ENCODE results near the gene NOX5. TPM values are rescaled to one million over a fixed set of nuclear protein-coding genes. Genes with fewer than 3 reads are reported as not detected.

Gene NOX5
- total and polyA plus RNA-seq, 2 donors (not counting 1 experiment from before 2014, with no cell fraction given), result 0.01 to 0.05 TPM

DNA sequence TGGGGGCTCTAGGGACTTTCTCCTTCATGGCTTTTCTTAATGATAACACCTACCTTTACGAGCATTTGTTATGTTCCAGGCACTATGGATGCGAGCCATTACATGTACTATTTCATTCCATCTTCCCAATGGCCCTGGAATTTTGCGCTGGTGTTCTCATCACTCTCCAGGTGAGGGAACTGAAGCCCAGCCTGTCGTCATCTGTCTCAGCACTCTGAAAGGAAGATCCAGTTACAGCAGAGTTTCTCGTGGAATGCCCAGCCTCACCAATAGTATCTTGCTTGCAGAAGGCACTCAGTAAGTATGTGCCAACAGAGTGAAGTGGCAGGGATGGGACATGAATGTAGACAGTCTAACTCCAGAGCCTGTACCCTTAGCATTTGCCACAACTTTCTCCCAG lies 56.8 kb downstream of the NOX5 start:
- no peak overlapping the region for H3K27ac ChIP-seq (ENCODE audit: low read length in 2 of 2)
- H4K20me1 ChIP-seq (ENCODE audit: control insufficient read depth, insufficient read depth, low read length, poor library complexity, severe bottlenecking), result no peaks in the 10 kb centered on the region
- no peak for DNase-seq
- peaks cover 0 to 27% (median 13%) of the 10 kb centered on the region in 4 experiments for H3K27me3 ChIP-seq (replicated peaks in 1 of 4; ENCODE audit: control extremely low read depth in 1 of 4, control insufficient read depth in 3 of 4, insufficient read depth in 4 of 4, low read length in 3 of 4)
- ChIA-PET POLR2A (no interaction called here), CTCF (no interaction called here)
- ATAC-seq (ENCODE audit: low read depth), result no peak
- 91% methylated on average over 5 of the region's 5 CpGs for WGBS (ENCODE audit: insufficient coverage)
- no peak overlapping the region for H2AFZ ChIP-seq (ENCODE audit: insufficient read depth, low read depth, low read length, poor library complexity, severe bottlenecking)
- H3K4me1 ChIP-seq (ENCODE audit: control insufficient read depth in 2 of 2, insufficient read depth in 2 of 2, low read length in 2 of 2), result peaks cover 0 to 4% of the 10 kb centered on the region in 2 donors
- no peaks in the 10 kb centered on the region for H3K9me3 Mint-ChIP-seq (ENCODE audit: insufficient read depth)
- no peak overlapping the region for H3K4me3 Mint-ChIP-seq
- peaks cover 66% of the 10 kb centered on the region for H3K27me3 Mint-ChIP-seq
- no peak overlapping the region for H3K27ac Mint-ChIP-seq
- TF ChIP-seq EZH2 (IDR thresholded peaks at IDR 0.05; ENCODE audit: borderline replicate concordance, insufficient read depth, low read depth, low read length, poor library complexity, severe bottlenecking), result no peak
- H3K9ac ChIP-seq (ENCODE audit: low read length), result no peak overlapping the region
- no peak overlapping the region for H3K4me2 ChIP-seq (replicated peaks; ENCODE audit: low read depth, low read length, poor library complexity, severe bottlenecking)
- H3K79me2 ChIP-seq (ENCODE audit: control insufficient read depth, insufficient read depth, low read length), result no peaks in the 10 kb centered on the region
- peaks cover 0 to 4% (median 1%) of the 10 kb centered on the region in 3 donors for H3K9me3 ChIP-seq (ENCODE audit: control extremely low read depth in 1 of 3, control insufficient read depth in 2 of 3, insufficient read depth in 1 of 3, low read length in 2 of 3)
- no peaks in the 10 kb centered on the region for H3K36me3 ChIP-seq (replicated peaks in 1 of 2; ENCODE audit: control extremely low read depth in 1 of 2, control insufficient read depth in 1 of 2, extremely low read depth in 1 of 2, insufficient read depth in 2 of 2, low read length in 1 of 2)
- intact Hi-C loops (cut with micrococcal nuclease), result no loop called here
- no peak overlapping the region for H3K4me3 ChIP-seq (ENCODE audit: control extremely low read depth in 1 of 5, extremely low read depth in 1 of 5, insufficient read depth in 1 of 5, low read depth in 2 of 5, low read length in 4 of 5)
- peaks cover 4% of the 10 kb centered on the region for H3K4me1 Mint-ChIP-seq

DNA sequence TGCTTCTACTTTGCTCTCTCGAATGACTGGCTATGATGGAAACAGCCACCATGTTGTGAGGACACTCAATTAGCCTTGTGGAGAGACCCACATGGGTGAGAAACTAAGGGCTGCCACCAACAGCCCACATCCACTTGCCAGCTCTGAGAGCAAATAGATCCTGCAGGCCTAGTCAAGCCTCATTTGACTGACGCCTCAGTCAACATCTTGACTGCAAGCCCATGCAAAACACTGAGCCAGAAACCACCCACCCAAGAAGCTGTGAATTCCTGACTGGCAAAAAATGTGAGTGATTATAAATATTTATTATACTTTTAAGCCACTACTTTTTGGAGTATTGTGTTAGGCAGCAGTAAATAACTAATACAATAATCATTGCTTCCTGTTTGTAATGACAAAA lies 58.4 kb downstream of the NOX5 start:
- Mint-ChIP-seq H3K9me3 (ENCODE audit: insufficient read depth) (no peaks in the 10 kb centered on the region), H3K4me3 (no peak overlapping the region), H3K27ac (no peak overlapping the region), H3K4me1 (peaks cover 4% of the 10 kb centered on the region), H3K27me3 (peaks cover 63% of the 10 kb centered on the region)
- H3K9me3 ChIP-seq (ENCODE audit: control extremely low read depth in 1 of 3, control insufficient read depth in 2 of 3, insufficient read depth in 1 of 3, low read length in 2 of 3), result peaks cover 0 to 4% (median 1%) of the 10 kb centered on the region in 3 donors
- 87% methylated on average over 1 of the region's 2 CpGs for WGBS (ENCODE audit: insufficient coverage)
- no peak for ATAC-seq (ENCODE audit: low read depth)
- H3K27ac ChIP-seq (ENCODE audit: low read length in 2 of 2), result no peak overlapping the region
- H3K79me2 ChIP-seq (ENCODE audit: control insufficient read depth, insufficient read depth, low read length), result no peaks in the 10 kb centered on the region
- H3K36me3 ChIP-seq (replicated peaks in 1 of 2; ENCODE audit: control extremely low read depth in 1 of 2, control insufficient read depth in 1 of 2, extremely low read depth in 1 of 2, insufficient read depth in 2 of 2, low read length in 1 of 2), result no peaks in the 10 kb centered on the region
- peaks cover 0 to 28% (median 14%) of the 10 kb centered on the region in 4 experiments for H3K27me3 ChIP-seq (replicated peaks in 1 of 4; ENCODE audit: control extremely low read depth in 1 of 4, control insufficient read depth in 3 of 4, insufficient read depth in 4 of 4, low read length in 3 of 4)
- H3K4me2 ChIP-seq (replicated peaks; ENCODE audit: low read depth, low read length, poor library complexity, severe bottlenecking), result no peak overlapping the region
- H2AFZ ChIP-seq (ENCODE audit: insufficient read depth, low read depth, low read length, poor library complexity, severe bottlenecking), result no peak overlapping the region
- no peaks in the 10 kb centered on the region for H4K20me1 ChIP-seq (ENCODE audit: control insufficient read depth, insufficient read depth, low read length, poor library complexity, severe bottlenecking)
- DNase-seq, result no peak
- intact Hi-C loops (cut with micrococcal nuclease), result no loop called here
- ChIA-PET CTCF (no interaction called here), POLR2A (no interaction called here)
- TF ChIP-seq, protein P1, sequence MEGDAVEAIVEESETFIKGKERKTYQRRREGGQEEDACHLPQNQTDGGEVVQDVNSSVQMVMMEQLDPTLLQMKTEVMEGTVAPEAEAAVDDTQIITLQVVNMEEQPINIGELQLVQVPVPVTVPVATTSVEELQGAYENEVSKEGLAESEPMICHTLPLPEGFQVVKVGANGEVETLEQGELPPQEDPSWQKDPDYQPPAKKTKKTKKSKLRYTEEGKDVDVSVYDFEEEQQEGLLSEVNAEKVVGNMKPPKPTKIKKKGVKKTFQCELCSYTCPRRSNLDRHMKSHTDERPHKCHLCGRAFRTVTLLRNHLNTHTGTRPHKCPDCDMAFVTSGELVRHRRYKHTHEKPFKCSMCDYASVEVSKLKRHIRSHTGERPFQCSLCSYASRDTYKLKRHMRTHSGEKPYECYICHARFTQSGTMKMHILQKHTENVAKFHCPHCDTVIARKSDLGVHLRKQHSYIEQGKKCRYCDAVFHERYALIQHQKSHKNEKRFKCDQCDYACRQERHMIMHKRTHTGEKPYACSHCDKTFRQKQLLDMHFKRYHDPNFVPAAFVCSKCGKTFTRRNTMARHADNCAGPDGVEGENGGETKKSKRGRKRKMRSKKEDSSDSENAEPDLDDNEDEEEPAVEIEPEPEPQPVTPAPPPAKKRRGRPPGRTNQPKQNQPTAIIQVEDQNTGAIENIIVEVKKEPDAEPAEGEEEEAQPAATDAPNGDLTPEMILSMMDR (IDR thresholded peaks at IDR 0.05), result no peak
- no peak for TF ChIP-seq EZH2 (IDR thresholded peaks at IDR 0.05; ENCODE audit: borderline replicate concordance, insufficient read depth, low read depth, low read length, poor library complexity, severe bottlenecking)
- peaks cover 0 to 4% of the 10 kb centered on the region in 2 donors for H3K4me1 ChIP-seq (ENCODE audit: control insufficient read depth in 2 of 2, insufficient read depth in 2 of 2, low read length in 2 of 2)
- H3K4me3 ChIP-seq (ENCODE audit: control extremely low read depth in 1 of 5, extremely low read depth in 1 of 5, insufficient read depth in 1 of 5, low read depth in 2 of 5, low read length in 4 of 5), result no peak overlapping the region
- no peak overlapping the region for H3K9ac ChIP-seq (ENCODE audit: low read length)
